Uterus (tissue), 2 donors: ENCODE results near the gene TUBA1B.

ENCODE experiments used
- POLR2A ChIP-seq, 2 donors: fragments of 450-650 bp; IDR thresholded peaks; one replicate each; pipeline ENCODE4 v1.6.1; 2016; ENCODE audit warnings: antibody characterized with exemption in 2 of 2, mild to moderate bottlenecking in 1 of 2, moderate library complexity in 1 of 2
- TF ChIP-seq, protein P1 (sequence below), 4 experiments: fragments of 200-600 bp in 2 of 4; fragments of 450-650 bp in 2 of 4; sonication (generic) in 2 of 4; IDR thresholded peaks; one replicate each; pipeline ENCODE4 v1.5.1; 2016 to 2019; ENCODE audit warnings: antibody characterized with exemption in 4 of 4, mild to moderate bottlenecking in 2 of 4, moderate library complexity in 1 of 4

DNA sequence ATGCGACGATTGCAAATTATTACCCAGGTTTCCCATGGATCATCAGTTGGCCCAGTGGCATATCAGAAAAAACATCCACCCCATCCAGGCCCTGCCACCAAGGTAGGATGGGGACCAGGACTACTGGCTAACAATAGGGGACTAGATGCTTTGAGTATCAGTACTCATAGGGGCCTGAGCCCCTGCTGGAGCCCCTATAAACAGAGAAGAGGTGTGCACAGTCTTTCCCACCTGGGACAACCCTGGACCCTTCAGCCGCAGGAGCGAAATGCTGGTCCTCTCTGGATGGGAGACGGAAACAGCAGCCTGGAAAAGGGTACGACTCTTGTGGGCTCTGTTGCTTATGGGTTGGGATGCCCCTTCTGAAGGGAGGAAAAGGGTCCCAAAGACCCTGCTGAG is 42.3 kb downstream of the TUBA1B start:
- TF ChIP-seq, protein P1, sequence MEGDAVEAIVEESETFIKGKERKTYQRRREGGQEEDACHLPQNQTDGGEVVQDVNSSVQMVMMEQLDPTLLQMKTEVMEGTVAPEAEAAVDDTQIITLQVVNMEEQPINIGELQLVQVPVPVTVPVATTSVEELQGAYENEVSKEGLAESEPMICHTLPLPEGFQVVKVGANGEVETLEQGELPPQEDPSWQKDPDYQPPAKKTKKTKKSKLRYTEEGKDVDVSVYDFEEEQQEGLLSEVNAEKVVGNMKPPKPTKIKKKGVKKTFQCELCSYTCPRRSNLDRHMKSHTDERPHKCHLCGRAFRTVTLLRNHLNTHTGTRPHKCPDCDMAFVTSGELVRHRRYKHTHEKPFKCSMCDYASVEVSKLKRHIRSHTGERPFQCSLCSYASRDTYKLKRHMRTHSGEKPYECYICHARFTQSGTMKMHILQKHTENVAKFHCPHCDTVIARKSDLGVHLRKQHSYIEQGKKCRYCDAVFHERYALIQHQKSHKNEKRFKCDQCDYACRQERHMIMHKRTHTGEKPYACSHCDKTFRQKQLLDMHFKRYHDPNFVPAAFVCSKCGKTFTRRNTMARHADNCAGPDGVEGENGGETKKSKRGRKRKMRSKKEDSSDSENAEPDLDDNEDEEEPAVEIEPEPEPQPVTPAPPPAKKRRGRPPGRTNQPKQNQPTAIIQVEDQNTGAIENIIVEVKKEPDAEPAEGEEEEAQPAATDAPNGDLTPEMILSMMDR (IDR thresholded peaks at IDR 0.05) = no peak
- no peak for TF ChIP-seq POLR2A (IDR thresholded peaks at IDR 0.05)
